SHP77 (cell line): ENCODE data around the gene MGP.
A peak's percentile ranks its signal among the peaks of the same experiment; 100 is the strongest.

Experiments
- DNase-seq, 2 experiments: peaks; one replicate each; lab custom pipeline; 2025; lab: John Stamatoyannopoulos, UW

Gene MGP

GRCh38 chr12:14854586-14855183, 31.0 kb downstream of the MGP start:
- no peak for DNase-seq

GRCh38 chr12:14853961-14854360, 31.7 kb downstream of the MGP start:
- DNase-seq = no peak

GRCh38 chr12:14852880-14853279, 32.8 kb downstream of the MGP start:
- no peak for DNase-seq

GRCh38 chr12:14850929-14851663, 34.6 kb downstream of the MGP start:
- DNase-seq = no peak

GRCh38 chr12:14849661-14850060, 36.0 kb downstream of the MGP start:
- DNase-seq = no peak

DNA sequence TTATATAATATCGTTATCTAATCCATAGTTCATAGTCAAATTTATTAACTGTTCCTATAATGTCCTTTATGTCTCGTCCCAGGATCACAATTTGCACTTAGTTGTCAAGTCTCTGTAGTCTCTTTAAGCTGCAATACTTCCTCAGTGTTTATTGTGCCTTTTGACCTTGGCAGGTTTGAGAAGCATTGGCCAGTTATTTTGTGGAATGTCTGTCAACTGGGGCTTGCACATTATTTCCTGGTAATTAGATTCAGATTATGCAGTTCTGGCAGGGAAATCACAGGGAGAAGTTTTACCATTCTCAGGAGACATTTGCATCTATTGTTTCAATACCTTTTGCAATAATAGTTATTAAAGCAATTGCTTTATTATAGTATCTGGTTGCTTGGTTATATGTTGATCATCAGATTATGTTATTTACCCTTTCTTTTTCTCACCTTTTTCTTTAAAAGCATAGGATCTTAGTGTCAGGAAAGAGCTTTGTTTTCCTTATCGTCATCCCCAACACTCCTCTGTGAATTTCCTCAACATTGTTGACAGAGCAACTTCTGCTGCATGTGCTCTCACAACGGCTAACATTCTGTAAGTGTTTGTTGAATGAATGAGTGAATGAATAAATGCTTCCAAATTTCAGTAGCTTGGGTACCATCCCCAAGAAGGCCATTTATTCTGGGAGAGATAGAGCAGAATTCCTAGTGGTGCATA, 38.6 kb downstream of the MGP start:
- no peak for DNase-seq

DNA sequence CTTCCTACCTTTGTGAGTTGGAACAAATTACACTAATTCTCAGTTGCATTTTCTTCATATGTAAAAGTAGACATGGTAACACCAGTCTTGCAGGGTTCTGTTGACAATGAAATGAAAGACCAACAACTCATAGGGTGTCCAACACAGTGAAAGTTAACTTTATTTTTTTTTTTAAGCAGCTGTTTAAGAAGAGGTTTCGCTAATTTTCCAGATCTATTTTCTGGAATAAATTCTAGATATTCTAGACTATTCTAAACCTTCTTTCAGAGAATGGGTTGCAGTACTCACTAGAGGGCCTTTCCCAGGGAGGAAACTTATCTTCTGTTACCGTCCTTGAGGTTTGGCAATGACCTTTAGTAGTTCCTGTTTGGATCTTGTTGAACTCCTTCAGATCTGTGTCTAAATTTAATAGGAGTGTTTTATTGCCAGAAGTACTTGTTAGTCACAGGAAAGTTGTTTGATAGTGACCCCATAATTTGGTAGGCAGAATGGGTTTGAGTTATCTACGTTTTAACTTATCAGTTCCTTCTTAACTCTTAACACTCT, 39.5 kb downstream of the MGP start:
- DNase-seq = no peak

DNA sequence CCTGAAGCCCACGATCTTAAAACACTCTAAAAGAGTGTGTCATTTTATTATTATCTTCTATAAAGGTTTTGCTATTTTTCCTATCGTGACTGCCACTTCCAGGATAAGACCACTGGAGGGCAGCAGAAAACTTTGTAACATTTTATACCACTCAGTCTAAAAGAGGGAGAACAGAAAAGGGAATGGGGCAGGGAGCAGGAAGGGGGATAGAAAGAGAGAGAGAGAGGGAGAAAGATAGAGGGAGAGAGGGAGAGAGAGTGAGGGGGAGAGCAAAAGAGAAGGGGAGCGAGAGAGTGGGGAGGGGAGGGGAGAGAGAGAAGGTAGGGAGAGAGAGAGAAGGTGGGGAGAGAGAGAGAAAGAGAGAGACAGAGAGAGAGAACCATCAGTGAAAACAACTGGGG, 40.3 kb downstream of the MGP start:
- DNase-seq = peak; percentile 1 to 3

GRCh38 chr12:14844401-14844800, 41.3 kb downstream of the MGP start:
- no peak for DNase-seq

GRCh38 chr12:14843425-14843887, 42.2 kb downstream of the MGP start, which contains the start of gene ART4:
ART4 (minus strand) TSS chr12:14843526; CDS start chr12:14843113, 413 bp downstream.
- no peak for DNase-seq

GRCh38 chr12:14842315-14842714, 43.3 kb downstream of the MGP start:
- no peak for DNase-seq

GRCh38 chr12:14841761-14842160, 43.9 kb downstream of the MGP start:
- no peak for DNase-seq

- peak in 1 of 2 experiments; percentile 17 for DNase-seq
Measured at GRCh38 chr12:14840616-14841015, 45.0 kb downstream of the MGP start.

DNA sequence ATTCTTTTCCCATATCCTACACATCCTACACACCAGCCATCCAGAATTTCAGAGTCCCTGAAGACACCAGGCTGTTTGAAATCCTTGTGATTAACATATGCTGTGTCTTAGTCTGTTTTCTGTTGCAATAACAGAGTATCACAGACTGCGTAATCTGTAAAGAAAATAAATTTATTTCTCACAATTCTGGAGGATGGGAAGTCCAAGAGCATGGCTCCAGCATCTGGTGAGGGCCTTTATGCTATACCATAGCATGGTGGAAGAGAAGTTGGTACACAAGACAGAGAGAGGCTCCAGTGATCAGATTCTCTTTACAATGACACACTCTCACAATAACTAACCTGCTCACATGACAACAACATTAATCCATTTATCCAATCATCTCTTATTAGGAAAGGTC, 46.4 kb downstream of the MGP start:
- no peak for DNase-seq

DNA sequence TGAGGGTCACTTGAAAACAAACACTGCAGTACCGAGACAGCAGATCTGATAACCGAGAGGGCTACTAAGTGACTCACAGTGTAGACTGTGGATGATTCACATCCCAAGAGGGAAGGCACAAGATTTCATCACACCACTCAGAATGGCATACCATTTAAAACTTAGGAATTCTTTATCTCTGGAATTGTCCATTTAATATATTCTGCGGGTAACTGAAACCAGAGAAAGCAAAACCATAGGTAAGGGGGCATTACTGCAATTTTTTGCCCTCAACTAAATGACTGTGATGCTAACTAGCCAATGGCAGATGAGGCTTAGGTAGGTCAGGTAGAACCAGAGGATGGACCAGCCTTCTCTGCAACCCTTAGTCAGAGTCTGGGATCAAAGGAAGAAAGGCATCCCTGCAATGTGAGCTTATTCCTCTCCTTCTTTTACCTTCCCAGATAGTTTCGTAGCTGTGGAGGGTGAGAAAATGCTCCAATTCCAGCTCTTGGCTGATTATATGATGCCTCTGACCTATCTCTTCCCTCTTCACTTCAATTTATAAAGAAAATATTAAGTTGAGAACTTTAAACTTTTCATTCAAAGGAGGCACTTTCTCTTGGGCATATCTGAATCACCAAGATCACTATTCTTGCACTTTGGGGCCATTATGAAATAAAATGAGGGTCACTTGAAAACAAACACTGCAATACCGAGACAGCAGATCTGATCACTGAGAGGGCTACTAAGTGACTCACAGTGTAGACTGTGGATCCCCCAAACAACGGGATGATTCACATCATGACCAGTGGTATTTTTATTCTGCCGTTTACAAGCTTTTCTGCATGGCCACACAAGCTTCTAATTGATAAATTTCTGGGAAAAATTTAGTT, 49.1 kb downstream of the MGP start:
- no peak for DNase-seq

GRCh38 chr12:14834509-14834908, 51.1 kb downstream of the MGP start:
- DNase-seq = no peak

- no peak for DNase-seq
Measured at GRCh38 chr12:14833952-14834351, 51.7 kb downstream of the MGP start.

- DNase-seq = no peak
Measured at GRCh38 chr12:14833336-14833735, 52.3 kb downstream of the MGP start.
